ENCODE data around the gene SPOP. TPM values are rescaled to one million over a fixed set of nuclear protein-coding genes. Genes with fewer than 3 reads are reported as not detected.

Gene SPOP
- total RNA-seq, 1 donor = 59.2 TPM

GRCh38 chr17:49705254-49705653 lies 27.4 kb upstream of the SPOP start:
- no peak overlapping the region for H3K4me3 ChIP-seq (ENCODE audit: low read depth, low read length)
- no peak for TF ChIP-seq CTCF (IDR thresholded peaks at IDR 0.05; ENCODE audit: insufficient read depth, low read depth, low read length)
- DNase-seq (ENCODE audit: low read depth) = no peak

- H3K4me3 ChIP-seq (ENCODE audit: low read depth, low read length) = no peak overlapping the region
- TF ChIP-seq CTCF (IDR thresholded peaks at IDR 0.05; ENCODE audit: insufficient read depth, low read depth, low read length) = peak; percentile 57
- peak; percentile 46 for DNase-seq (ENCODE audit: low read depth)
Measured at GRCh38 chr17:49703557-49704277, 25.8 kb upstream of the SPOP start.

- no peak for TF ChIP-seq CTCF (IDR thresholded peaks at IDR 0.05; ENCODE audit: insufficient read depth, low read depth, low read length)
- no peak for DNase-seq (ENCODE audit: low read depth)
Measured at GRCh38 chr17:49700960-49701359, 23.1 kb upstream of the SPOP start.

GRCh38 chr17:49699966-49700575 lies 22.2 kb upstream of the SPOP start:
- H3K4me3 ChIP-seq (ENCODE audit: low read depth, low read length) = no peak overlapping the region
- DNase-seq (ENCODE audit: low read depth) = no peak
- no peak for TF ChIP-seq CTCF (IDR thresholded peaks at IDR 0.05; ENCODE audit: insufficient read depth, low read depth, low read length)

More at GRCh38 chr17:49700960-49701359, 23.1 kb upstream of the SPOP start:
- no peak overlapping the region for H3K4me3 ChIP-seq (ENCODE audit: low read depth, low read length)

- no peak for DNase-seq (ENCODE audit: low read depth)
- H3K4me3 ChIP-seq (ENCODE audit: low read depth, low read length) = no peak overlapping the region
Measured at GRCh38 chr17:49698005-49698404, 20.1 kb upstream of the SPOP start.

GRCh38 chr17:49696233-49696761 lies 18.4 kb upstream of the SPOP start:
- no peak for DNase-seq (ENCODE audit: low read depth)
- H3K4me3 ChIP-seq (ENCODE audit: low read depth, low read length) = no peak overlapping the region
- no peak for TF ChIP-seq CTCF (IDR thresholded peaks at IDR 0.05; ENCODE audit: insufficient read depth, low read depth, low read length)

More at GRCh38 chr17:49698005-49698404, 20.1 kb upstream of the SPOP start:
- no peak for TF ChIP-seq CTCF (IDR thresholded peaks at IDR 0.05; ENCODE audit: insufficient read depth, low read depth, low read length)

Data from fibroblast of villous mesenchyme (primary cell).